Measurements from ENCODE around the gene DLL3.

- TF ChIP-seq POLR2AphosphoS5 (IDR thresholded peaks at IDR 0.05; ENCODE audit: borderline replicate concordance, low read depth, low read length) (no peak), EZH2 (IDR thresholded peaks at IDR 0.05) (no peak)
Measured at GRCh38 chr19:39553082-39553652, 54.4 kb downstream of the DLL3 start.

All from SK-N-MC (cell line).